SK-N-MC (cell line): ENCODE measurements around the gene MTUS2.

Experiments
- EZH2 ChIP-seq: fragments of 200-600 bp; sonication (generic); IDR thresholded peaks from one replicate; pipeline ENCODE4 v1.6.1; 2017; ENCODE audit warnings: antibody characterized with exemption
- FOXP2 ChIP-seq: optimal IDR thresholded peaks from 2 replicates; pipeline ENCODE3; 2011; ENCODE audit warnings: mild to moderate bottlenecking, moderate library complexity; ENCODE audit not compliant: insufficient read depth; ENCODE audit errors: extremely low read length, control extremely low read depth
- POLR2AphosphoS5 ChIP-seq: IDR thresholded peaks from 2 replicates; pipeline ENCODE4 v1.6.1; 2012; ENCODE audit warnings: mild to moderate bottlenecking, low read depth, low read length, borderline replicate concordance

DNA sequence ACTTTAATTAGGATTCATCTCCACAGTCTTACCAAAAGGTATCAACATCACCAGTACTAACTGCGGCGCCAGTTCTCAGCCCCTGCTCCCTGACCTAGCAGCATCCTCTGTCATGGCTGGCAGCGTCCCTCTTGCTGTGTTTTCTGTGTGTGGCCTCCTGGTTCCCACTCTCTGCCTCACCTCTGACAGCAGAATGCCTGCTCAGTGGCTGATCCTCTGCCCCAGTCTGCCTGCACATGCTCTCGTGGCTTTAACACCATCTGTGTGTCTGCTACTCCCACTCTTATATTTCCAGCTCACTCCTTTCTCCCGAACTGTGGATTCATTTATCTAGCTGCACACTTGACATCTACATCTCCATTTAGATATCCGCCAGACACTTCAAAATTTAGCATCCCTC, 341.5 kb downstream of the MTUS2 start:
- TF ChIP-seq POLR2AphosphoS5 (no peak), EZH2 (no peak), FOXP2 (no peak)
